LHCN-M2 (cell line): ENCODE results near the gene YTHDC1. TPM values are rescaled to one million over a fixed set of nuclear protein-coding genes. Genes with fewer than 3 reads are reported as not detected.
"Not testable (repeated sequence)": the region's sequence is repeated elsewhere in the genome, so short reads cannot be mapped to it uniquely, and the experiment has no call there.

Experiments used
- DNase-seq: peaks from one replicate; pipeline ENCODE4 v3.0.0-alpha.2; 2012; ENCODE audit warnings: low read depth
- total RNA-seq: library from RNA; depleted of rRNA; stranded (reverse); fragments of >200 nt; gene quantifications from 2 replicates; pipeline ENCODE4 v1.2.3, GENCODE V29; 2014; rRNA removed

YTHDC1 gene
- total RNA-seq, 1 experiment from 2014 or later, result 44.4 TPM

- DNase-seq, result no peak
Measured at GRCh38 chr4:68291256-68291655, 58.6 kb downstream of the YTHDC1 start.

GRCh38 chr4:68288393-68288740 lies 61.5 kb downstream of the YTHDC1 start:
- peak; percentile 8 for DNase-seq

GRCh38 chr4:68287704-68288392 lies 62.0 kb downstream of the YTHDC1 start:
- DNase-seq, result no peak

GRCh38 chr4:68283714-68284113 lies 66.2 kb downstream of the YTHDC1 start:
- no peak for DNase-seq

- no peak for DNase-seq
Measured at GRCh38 chr4:68283095-68283494, 66.8 kb downstream of the YTHDC1 start.

- not testable (repeated sequence) for DNase-seq
Measured at GRCh38 chr4:68281796-68282740, 67.8 kb downstream of the YTHDC1 start.

- no peak for DNase-seq
Measured at GRCh38 chr4:68278029-68278428, 71.9 kb downstream of the YTHDC1 start.

- no peak for DNase-seq
Measured at GRCh38 chr4:68277627-68278026, 72.3 kb downstream of the YTHDC1 start.

GRCh38 chr4:68272860-68273259 lies 77.0 kb downstream of the YTHDC1 start:
- DNase-seq, result peak; percentile 32

- peak; percentile 36 for DNase-seq
Measured at GRCh38 chr4:68272380-68272779, 77.5 kb downstream of the YTHDC1 start.

GRCh38 chr4:68271851-68272357 lies 78.0 kb downstream of the YTHDC1 start:
- DNase-seq, result peak; percentile 71

GRCh38 chr4:68267433-68267944 lies 82.4 kb downstream of the YTHDC1 start:
- DNase-seq, result peak; percentile 86

GRCh38 chr4:68264875-68265565 lies 84.9 kb downstream of the YTHDC1 start:
- DNase-seq, result no peak

Other genes starting within 250 kb of the YTHDC1 start
- not detected in 2 replicates for gene TMPRSS11F, start 220.2 kb downstream of the YTHDC1 start, total RNA-seq
- gene TMPRSS11B, start 104.4 kb downstream of the YTHDC1 start, total RNA-seq, result not detected in 2 replicates
- 0.40 TPM in 1 of 2 replicates, not detected in the other for gene TMPRSS11E, start 97.4 kb upstream of the YTHDC1 start, total RNA-seq
- not detected in 2 replicates for gene UGT2B17, start 226.2 kb upstream of the YTHDC1 start, total RNA-seq